Measurements from ENCODE around the gene TIMM10.
A peak's percentile ranks its signal among the peaks of the same experiment; 100 is the strongest.

TIMM10 gene

DNA sequence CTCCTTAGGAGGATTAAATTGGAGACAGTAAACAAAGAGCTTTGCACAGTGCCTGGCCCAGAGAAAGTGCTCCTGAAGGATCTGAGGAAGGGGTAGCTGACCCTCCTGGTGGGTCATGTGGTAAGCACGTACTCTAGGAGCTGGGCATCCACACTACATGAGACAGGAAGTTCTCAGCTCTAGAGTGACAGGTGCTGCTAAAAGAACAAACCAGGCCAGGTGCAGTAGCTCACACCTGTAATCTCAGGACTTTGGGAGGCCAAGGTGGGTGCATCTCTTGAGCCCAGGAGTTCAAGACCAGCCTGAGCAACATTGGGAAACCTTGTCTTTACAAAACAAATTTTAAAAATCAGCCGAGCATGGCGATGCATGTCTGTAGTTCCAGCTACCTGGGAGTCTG, 28.2 kb downstream of the TIMM10 start:
- no peak for DNase-seq

- no peak for DNase-seq
Observed at GRCh38 chr11:57501953-57502352, 28.6 kb downstream of the TIMM10 start.

GRCh38 chr11:57500926-57501325, 29.6 kb downstream of the TIMM10 start:
- DNase-seq: no peak

GRCh38 chr11:57500515-57500914, 30.0 kb downstream of the TIMM10 start:
- DNase-seq: no peak

DNA sequence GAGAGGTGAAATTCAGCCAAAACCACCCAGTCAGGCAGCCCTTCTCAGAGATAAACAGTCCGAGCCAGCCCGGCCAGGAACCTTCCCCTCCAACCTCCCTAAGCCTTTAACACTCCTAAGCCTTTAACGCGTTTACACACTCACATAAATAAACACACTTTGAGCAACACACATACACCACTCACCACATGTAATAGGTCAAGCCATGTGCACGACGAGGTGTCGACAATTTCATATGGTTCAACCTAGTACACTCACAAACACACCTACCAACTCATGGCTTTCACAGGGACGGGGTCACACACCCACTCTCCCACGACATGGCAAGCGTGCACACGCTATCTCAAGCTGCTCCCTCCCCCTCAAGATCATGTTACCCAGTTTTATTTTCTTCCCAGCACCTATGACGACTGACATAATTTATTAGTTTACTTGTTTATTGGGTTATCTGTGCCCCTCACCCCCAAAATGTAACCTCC, 30.5 kb downstream of the TIMM10 start:
- no peak for DNase-seq

GRCh38 chr11:57499413-57499982, 31.1 kb downstream of the TIMM10 start:
- no peak for DNase-seq

GRCh38 chr11:57498540-57498939, 32.0 kb downstream of the TIMM10 start:
- DNase-seq: no peak

DNA sequence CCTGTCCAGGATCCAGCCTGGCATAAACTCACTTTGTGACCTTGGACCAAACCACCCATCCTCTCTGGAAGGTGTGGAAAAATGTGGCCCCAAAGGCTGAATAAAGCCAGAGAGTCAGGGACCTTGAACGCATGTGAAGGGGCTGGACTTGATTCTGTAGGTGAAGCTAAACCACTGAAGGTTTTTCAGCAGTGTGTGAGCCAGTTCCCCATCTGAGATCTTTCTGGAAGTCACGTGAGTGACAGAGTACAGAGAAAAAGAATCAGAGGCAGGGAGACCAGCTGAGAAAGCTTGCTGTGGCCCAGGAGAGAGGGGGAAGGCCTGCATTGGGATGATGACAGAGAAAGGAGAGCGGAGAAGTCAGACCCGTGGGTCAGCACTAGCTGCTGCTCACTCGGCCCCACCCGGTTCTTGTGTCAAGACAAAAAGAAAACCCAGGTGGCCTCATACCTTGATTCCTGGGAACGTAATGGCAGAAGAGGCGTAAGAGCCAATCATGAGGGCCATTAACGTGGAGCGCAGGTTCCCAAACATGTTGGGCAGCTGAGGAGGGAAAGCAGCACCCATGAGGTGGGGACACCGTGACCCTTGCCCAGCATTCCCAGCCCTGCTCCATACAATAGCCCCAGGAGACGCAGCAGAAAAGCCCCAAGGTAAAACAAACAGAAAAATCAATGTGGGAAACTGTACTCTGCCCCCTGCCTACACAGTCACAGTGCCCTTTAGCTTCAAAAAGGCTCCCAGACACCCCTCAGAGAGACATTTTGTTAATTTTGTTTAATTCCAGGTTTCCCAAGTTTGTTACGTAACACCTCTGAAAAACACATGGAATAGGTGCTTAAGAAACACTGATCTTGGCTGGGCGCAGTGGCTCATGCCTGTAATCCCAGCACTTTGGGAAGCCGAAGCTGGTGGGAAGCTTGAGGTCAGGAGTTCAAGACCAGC, 33.0 kb downstream of the TIMM10 start:
- DNase-seq: no peak

DNA sequence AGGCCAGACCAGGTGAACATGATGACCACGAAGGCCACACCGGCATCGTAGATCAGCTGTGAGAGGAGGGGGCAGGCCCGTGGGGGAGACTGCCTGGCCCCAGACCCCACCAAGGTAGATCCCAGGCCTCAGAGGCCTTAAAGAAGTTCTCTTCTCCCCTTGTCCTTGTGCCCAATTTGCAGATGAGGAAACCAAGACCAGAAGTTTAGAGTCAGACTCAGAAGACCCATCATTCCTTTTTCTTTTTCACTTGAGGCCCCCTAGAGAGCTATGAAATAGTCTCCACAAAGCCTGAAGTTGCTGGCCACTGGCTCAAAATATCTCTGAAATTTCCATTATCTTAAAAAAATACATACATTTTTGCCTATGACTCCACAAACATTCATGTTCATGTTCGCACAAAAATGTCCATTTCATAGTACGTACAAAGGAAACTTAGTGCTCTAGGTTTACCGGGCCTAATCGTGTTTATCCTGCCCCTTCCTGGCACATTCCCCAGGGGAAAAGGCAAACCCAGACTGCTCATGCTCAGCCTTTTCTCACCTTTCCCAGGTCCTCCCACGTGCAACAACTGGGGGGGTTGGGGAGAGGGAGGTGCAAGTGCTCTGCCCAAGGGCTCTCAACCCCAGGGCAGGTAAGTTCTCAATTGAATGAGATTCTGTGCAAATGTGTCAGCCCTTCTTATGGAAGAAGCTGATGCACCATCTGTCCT, 34.3 kb downstream of the TIMM10 start:
- DNase-seq: no peak

DNA sequence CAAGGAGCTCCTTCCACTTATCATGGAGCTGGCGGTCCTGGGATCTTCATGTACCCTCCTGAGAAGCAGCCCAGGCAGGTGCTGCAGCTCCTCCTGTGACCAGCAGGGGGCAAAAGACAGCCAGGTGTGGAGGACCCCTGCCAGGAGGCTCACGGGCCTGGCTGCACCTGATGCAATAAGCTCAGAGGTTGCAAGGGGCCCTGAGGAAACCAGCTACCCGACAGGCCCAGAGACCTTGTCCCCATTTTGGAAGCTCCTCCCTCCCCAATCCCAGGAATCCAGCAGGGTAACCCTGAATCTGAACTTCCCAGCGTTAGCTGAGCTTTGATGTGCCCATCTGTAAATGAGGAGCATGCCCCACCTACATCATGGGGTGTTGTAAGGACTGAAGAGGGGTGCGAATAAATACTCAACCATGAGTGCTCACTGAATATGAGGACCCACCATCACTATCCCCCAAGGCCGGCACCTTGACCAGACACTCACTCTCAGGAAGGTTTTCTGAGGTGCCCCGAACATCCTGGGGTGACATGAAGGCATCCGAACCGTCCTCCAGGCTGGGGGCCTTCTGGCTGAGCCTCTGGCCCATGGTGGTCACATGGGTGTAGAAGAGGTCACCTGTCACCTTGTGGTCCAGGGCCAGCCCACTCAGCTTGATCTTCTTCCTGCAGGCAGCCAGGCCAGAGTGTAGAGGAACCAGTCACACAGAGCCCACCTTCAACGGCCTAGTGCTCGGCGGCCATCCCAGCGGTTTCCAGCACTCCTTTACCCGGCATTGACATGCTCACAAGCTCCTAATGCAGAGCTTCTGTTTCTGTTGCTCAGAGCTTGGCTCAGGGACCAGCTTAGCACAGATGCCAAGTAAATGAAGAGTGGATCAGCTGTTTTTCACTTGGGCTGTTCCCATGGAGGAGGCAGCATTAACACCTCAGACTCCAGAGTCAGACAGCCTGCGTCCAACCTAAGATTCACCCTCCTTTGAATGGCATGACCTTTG, 36.7 kb downstream of the TIMM10 start:
- peak in 1 of 2 experiments; percentile 41 for DNase-seq

- peak in 1 of 2 experiments; percentile 19 for DNase-seq
Observed at GRCh38 chr11:57491371-57492061, 39.0 kb downstream of the TIMM10 start.

- no peak for DNase-seq
Observed at GRCh38 chr11:57490456-57491248, 39.9 kb downstream of the TIMM10 start.

DNA sequence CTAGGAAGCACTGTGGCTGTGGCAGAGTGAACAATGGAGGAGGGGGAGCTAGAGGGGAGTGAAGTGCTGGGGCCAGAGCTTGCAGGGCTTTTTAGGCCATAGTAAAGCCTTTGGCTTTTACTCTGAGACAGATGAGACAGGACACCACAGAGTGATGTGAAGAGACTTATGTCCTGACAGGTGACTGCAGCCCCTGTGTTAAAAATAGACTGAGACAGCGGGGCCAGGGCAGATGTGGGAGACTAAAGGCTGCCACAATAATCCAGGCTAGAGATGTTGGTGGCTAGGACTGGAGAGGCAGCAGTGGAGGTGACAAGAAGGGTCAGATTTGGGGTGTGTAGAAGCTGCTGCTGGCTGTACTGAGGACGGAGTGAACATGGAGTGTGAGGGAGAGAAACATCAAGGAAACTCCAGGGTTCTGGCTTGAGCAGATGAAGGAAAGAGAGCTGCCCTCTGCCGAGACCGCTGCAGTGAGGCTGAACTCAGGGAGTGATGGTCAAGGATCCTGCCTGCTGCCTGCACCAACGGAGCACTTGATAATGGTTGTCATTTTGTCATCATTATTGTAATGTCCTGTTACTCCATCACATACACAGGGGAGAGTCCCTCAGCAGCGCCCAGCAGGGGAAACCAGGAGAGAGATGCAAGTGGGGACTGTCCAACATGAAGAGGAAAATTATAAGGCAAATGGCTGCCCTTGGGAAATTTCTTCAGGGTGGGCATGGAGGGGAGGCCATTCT, 42.5 kb downstream of the TIMM10 start:
- DNase-seq: no peak

- DNase-seq: no peak
Observed at GRCh38 chr11:57487021-57487778, 43.4 kb downstream of the TIMM10 start.

DNA sequence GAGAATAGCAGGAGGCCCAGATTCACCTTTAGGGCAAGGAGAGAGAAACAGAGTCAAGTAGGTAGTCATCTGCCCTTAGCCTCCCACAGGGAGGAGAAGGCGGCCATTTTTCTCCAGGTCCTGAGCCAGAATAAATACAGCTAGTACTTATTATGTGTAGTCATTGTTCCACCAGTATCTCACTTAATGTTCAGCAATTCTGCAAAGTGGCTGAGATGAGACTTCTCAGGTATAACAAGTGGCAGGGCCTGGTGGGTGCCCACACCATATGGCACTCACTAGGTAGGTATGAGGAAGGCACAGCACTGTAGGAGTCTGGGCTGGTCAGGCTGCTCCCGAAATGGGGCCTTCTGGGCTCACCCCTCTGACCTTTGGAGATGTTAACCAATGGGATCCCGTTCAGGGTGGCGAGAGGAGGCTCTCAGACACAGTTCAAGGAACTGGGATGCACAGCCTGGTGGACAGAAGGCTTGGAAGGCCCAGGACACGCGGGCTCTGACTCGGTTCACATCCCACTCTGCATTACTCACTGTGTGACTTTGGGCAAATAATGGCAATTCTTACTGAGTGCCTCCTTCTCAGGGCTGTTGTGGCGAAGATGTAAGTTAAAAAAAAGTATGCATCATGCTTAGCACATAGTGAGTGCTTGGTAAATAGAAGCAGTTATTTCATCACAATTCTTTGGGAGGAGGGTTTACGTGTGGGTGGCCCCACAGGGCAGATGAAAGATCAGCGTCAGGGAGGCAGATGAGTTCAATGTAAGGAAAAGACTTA, 45.1 kb downstream of the TIMM10 start:
- DNase-seq: no peak

GRCh38 chr11:57484141-57484710, 46.3 kb downstream of the TIMM10 start:
- DNase-seq: no peak

DNA sequence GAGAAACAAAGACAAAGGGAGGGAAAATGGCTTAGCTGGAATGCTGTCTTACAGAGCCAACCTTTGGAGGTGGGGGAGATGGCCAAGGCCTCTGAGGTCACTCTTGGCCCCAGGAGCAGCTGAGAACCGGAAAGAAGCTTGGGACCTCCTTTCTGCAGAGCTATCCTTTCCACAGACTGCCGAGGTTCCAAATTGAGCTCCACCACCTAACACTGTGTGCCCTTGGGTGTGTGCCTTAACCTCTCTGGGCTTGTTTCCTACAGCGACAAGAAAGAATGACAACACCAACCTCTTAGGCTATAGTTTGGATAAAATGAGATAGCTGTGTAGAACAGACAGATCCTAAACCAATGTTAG, 47.0 kb downstream of the TIMM10 start:
- no peak for DNase-seq

All from SW 1271 (cell line).